ENCODE measurements around the gene NPHS1. TPM values are rescaled to one million over a fixed set of nuclear protein-coding genes. Genes with fewer than 3 reads are reported as not detected.
A peak's percentile ranks its signal among the peaks of the same experiment; 100 is the strongest.
"Not testable (repeated sequence)": the region's sequence is repeated elsewhere in the genome, so short reads cannot be mapped to it uniquely, and the experiment has no call there.

The NPHS1 gene
- polyA plus RNA-seq, 3 donors, result 145 to 223 (median 223) TPM

DNA sequence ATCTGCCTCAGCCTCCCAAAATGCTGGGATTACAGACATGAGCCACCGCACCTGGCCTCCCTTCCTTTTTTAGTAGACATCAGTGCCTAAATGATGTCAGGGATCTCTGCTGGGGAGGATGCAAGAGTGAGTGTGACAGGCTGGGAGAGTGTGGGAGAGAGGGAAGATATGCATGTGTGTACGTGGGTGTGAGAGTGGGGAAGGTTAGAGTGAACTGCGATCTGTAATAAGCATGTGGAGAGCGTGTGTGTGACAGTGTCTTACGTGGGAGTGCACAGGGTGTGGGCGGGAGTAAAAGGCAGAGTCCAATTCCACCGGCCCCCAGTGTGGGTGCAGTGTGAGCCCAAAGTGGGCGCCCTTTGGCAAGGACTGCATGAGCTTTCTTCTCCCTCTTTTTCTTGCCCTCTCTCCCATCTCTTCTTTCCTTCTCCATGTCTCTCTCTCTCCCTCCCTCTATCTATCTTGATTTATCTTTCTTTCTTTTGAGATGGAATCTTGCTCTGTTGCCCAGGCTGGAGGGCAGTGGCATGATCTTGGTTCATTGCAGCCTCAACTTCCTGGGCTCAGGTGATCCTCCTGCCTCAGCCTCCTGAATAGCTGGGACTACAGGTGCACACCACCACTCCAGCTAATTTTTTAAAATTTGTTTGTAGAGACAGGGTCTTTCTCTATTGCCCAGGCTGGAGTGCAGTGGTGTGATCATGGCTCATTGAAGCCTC, 893 bp upstream of the NPHS1 start:
- DNase-seq, result no peak

DNA sequence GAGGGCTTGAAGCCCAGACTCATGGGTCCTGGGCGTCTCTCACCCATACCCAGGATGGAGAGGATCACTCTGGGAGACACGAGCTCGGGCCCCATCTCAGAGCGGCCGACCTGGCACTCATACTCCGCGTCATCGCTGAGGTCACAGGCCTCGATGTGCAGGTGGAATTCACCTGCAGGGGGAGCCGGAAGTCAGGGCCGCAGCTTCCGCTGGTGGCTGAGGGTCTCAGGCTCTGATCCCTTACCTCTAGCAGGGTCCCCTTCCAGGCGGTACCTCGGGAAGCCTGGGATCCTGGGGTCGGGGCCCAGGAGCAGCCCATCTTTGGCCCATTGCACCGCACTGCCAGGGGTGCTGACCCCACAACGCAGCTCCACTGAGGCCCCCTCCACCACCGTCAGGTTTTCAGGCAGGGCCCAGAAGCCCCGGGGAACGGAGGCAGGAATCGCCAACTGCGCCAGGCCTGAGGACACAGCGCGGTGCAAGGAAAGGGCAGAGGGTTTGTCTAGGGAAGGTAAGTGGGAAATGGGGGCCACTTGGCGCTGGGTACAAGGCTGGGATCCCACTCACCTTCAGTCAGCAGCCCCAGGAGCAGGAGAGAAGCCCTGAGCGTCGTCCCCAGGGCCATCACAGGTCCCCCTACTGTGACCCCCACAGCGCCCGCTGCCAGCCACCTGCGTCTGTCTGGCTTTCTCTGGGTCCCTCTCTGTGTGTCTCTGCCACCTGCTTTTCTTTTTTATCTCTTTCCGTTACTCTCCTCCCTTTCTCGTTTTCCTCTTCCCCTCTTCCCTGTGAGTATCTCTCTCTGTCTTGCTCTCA, 883 bp downstream of the NPHS1 start:
- no peak for DNase-seq

DNA sequence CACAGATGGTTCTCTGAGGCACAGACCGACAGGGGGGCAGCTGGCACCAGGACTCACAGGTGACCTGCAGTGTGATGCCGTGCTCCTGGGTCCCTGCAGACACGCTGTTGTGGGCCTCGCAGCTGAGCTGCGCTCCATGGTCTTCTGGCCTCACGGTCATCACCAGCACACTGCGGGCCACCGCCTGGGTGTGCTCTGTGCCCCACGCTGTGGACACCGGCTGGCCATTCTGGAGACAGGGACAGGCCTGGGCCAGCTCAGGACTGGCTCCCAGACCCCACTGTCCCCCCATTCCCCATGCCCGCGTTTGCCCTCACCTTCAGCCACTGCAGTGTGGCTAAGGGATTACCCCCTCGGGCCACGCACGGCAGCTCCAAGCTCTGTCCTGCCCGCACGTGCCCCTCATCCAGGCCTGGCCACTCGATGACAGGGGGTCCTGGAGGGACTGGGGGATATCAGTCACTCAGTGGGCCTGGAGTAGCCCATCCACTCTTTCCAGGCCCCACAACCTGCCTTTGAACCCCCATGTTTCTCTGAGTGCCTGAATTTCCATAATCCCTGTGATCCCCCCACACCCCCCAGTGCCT, 3.3 kb downstream of the NPHS1 start:
- no peak for DNase-seq

DNA sequence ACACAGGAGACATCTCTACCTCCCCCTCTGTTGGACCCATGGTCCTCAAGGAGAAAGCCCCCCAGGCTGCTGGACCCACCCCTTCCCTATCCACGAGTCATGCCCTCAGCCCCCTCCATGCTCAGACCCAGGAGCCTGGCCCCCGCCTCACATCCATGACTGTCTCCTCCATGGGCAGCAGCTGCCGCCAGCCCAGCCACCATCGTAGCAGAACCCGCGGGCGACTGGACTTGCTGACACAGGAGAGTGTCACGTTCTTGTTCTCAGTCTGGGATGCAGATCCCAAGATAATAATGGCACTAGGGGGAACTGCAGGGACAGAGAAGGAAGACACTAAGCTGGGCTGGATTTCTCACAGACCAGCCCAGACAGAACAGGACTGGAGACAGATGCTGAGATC, 3.8 kb downstream of the NPHS1 start:
- no peak for DNase-seq

DNA sequence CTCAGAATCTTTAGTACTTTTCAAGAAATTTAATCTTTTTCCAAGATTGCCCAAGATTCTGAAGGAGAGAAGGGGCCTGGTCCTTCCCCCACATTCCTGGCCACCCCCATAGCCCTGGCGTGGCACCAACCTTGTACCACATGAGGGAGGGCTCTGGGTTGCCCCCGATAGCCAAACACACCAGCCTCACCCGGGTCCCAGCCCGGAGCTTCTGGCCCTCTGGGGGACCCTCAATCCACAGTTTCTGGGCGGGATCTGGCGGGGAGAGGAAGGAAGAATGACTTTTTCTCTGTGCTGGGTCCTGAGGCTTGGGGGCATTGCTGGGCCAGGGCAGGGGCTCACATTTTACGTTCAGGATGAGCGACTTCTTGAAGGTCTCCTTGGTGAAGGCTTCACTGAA, 4.4 kb downstream of the NPHS1 start:
- no peak for DNase-seq

DNA sequence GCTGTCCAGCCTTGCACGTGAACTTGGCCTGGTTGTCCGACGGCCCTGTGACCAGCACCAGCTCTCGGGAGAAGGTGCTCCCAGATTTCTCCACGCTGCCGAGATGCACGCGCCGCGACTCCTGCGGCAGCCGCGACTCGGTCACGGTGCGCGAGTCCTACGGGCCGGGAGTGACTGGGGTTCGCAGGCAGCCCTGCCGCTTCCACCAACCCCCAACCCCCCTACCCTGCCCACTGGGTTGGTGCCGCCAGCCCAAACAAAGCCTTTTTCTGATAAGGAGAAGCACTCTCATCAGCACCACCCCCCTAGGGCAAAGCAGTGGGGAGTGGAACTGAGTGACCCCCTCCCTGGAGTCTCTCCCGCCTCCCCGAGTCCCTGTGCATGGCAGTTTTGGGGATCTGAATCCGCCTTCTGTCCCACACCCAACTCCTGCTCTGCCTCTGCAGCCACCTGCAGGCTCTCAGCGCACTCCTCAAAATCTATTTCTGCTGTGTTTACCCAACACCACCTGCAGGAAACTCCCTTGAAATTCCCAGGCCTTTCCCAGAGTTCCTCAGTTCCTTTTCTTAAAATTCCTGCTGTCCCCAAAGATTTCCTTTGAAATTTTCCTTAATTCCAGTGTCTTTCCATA, 6.2 kb downstream of the NPHS1 start:
- DNase-seq, result no peak

DNA sequence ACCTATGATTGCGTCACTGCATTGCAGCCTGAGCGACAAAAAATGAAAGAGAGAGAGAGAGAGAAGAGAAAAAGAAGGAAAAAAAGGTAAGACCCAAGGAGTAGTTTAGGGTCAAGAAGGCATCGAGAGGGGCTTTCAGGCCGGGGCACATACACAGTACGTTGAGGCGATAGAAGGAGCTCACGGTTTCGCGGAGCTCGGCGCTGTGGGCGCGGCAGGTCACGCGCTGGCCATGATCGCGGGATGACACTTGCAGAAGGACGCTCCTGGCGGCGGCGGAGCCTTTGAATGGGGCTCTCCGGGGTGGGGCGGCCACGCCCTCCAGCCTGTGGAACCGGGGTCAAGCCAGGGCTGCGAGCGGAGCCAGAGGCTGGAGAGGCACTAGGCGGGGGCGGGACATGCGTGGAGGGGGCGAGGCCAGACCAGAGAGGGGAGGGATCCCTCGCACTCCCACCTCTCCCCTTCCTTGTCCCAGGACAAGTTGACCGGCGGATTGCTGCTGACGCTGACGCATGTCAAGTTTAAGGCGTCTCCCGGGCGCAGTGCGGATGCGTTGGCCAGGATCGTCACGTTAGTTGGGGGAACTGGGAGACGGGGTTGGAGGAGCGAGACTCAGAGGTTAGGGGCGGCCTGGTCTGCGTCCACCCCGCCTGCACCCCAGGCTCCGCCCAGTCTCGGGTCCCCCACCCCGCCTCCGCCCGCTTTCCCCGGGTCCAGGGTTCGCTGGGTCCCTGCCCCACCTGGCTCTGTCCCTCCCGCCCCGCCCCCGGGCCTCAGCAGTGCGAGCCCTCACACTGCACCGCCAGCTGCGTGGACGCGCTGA, 6.9 kb downstream of the NPHS1 start:
- DNase-seq, result no peak

DNA sequence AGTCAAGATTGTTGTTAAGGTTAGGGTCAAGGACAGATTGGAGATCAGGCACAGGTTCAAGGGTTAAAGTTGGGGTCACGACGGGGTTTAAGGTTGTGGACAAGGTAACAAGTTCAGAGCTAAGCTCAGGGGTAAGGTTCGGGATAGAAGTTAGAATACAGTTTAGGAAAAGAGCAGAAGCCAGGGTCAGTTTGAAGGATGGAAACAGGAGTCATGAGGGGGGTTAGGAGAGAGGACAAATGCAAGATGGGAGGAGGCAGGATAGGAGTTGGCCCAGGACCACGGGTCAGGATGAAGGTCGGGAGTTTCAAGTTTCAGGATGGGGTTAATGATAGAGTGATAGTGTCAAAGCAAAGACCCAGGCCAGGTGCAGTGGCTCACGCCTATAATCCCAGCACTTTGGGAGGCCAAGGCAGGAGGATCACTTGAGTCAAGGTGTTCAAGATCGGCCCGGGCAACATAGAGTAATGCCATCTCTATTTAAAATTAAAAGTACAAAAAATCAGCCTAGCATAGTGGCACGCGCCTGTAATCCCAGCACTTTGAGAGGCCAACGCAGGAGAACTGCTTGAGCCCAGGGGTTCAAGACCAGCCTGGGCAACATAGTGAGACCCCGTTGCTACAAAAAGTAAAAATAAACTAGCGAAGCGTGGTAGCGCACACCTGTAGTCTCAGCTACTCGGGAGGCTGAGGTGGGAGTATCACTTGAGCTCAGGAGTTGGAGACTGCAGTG, 7.7 kb downstream of the NPHS1 start:
- no peak for DNase-seq

DNA sequence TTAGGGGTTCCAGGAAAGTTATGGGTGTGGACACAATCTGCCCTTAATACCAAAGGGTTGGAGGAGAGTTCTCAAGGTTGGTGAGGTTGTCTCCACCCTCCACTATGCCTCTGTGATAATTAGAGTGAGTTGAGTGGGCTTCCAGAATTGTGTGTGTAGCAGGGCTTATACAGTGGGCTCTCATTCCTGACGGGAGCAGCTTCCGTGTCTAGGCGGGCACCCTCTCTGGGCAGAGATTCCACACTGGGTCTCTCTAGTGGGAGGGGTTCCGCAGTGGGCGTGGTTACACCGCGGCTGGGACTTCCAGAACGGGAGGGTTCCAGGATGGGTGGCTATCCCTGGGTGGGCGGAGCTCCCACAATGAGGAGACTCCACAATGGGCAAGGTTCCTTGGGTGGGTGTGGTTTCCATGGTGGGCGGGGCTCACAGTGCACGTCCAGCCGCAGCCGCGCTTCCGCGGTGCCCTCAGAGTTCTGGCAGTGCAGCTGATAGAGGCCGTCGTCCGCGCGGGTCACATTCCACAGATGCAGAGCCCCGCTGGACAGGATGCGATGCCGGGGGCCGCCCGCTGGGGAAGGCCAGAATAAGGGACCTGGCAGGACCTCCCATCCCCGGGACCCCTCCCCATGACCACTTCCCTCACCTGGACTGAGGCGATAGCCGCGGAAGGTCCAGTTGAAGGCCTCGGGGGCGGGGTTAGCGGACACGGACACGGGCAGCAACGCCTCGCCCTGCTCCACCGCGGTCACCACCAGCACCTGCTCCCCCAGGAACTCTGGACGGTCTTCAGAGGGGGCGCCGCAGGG, 8.4 kb downstream of the NPHS1 start:
- no peak for DNase-seq

DNA sequence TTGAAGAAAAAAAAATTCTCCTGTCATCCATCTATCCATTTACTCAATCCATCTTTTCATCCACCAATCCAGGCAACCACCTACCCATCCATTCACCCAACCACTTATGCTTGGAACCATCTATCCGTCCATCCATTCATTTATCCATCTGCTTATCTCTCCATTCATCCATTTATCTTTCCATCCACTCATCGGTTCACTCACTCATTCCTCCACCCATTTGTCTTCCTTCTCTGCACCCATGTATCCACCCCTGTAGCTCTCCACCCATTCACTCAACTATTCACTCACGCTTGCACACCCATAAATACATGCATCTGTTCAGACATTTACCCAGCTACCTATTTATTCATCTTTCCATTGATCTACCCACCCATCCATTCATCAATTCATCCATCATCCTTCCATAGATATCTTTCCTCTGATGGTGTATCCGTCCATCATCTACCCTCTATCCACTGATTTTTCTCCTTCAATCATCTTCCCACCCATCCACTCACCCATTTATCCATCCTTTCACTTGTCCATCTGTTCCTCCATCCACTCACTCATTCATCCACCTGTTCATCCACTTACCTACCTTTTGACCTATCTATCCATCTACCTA, 9.5 kb downstream of the NPHS1 start:
- no peak for DNase-seq

DNA sequence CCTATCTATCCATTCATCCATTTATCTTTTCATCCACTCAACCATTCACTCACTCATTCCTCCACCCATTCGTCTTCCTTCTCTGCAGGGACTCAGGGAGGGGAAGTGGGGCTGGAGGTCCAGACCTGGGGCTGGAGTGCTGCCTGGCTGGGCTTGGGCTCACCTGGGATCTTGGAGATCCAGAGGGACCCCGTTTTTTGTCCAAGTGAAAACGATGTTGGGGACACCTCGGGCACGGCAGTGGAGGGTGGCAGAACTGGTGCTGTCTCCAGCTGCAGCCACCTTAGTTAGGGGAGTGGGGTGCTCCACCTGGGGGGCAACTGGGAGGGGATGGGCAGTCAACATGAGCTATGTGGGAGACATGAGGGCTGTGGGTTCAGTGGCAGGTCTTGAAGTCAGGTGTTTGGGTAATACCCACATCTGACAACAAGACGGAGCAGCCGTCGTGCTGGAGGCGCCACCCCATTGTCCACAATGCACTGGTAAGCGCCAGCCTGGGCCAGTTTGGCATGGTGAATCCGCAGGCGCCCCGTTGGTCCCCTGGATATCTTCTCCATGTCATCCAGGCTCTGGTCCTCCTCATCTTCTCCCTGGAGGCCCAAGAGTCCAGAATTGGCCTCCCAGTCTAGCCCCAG, 10.2 kb downstream of the NPHS1 start:
- DNase-seq, result no peak

DNA sequence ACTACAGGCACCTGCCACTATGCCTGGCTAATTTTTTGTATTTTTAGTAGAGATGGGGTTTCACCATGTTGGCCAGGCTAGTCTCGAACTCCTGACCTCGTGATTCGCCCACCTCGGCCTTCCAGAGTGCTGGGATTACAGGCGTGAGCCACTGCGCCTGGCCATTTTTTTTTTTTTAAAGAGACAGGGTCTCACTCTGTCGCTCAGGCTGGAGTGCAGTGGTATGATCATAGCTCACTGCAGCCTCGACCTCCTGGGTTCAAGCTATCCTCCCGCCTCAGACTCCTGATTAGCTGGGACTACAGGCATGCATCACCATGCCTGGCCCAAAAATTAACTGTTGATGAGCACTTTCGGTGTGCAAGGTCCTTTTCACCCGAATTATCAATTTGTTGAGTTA, 16.2 kb downstream of the NPHS1 start:
- DNase-seq, result not testable (repeated sequence)

DNA sequence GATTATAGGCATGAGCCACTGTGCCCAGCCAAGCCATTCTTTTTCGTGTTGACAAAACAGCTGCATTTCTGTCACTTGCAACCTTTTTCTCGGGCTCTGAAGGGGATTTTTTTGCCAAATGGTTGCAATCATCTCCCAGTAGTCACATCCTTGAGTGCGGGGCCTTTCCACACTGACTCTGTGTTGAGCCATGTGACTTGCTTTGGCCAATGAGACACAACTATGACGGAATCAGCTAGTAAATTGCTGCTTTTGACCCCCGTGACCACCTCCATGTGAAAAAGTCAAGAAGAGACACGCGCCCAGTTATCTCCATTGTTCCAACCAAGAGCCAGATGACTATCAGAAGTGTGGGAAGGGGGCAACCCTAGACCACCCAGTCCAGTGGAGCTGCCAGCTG, 18.3 kb downstream of the NPHS1 start:
- no peak for DNase-seq

DNA sequence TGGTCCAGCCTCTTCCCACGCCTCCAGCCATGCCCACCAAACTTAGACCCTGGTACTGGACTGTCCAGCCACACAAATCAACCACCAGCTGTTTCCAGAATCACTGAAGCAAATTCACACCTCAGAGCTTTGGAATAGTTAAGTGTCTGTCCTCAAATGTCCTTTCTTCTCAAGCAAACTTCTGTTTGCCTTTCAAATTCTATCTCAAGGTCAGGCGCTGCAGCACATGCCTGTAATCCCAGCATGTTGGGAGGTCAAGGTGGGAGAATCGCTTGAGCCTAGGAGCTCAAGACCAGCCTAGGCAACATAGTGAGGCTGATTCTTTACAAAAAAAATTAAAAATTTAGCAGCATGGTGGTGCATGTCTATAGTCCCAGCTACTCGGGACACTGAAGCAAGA, 20.2 kb downstream of the NPHS1 start:
- no peak for DNase-seq

DNA sequence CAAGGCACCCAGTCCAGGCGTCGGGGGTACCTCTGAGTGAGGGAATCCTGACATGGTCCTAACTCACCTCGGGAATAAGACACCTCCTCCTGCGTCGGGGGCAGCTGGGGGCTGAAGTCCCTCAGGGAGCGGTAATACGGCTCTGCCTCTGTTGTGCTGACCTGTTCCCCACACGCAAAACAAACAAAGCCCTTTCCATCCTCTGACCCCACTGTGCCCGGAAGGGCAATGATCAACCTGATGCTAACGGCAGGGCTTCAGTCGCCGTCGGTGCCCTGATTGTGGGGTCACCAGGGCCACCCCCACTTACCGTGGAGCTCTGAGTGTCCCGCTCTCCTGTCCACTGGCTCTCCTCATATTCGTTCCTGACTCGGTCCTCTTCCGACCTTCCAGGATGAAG, 21.3 kb downstream of the NPHS1 start:
- no peak for DNase-seq

DNA sequence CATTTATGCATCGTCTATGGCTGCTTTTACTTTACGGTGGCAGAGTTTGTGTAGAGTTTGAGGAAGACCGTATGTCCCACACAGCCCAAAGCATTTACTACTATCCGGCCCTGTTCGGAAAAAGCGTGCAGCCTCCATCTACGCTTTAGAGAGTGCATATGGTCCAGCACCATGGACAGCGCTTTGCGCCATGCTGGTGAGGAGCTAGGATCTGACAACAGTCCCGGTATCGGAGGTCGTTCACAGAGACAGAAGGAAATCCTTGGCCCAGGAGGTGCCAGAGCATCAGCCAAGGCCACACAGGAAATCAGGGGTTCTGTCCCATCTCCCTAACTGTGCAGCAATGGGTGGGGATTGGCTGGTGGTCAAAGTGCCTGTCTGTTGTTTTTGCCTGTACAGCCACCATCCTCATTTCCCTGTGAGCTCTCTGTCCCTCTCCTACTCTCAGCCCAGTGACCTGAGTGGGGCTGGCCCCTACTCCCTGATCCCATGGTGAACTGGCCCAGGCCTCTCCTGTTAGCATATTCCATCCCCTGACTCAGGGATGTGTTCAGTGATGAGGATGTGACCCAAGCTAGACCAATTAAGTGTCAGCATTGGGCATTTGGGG, 23.5 kb downstream of the NPHS1 start:
- DNase-seq, result peak; percentile 87

DNA sequence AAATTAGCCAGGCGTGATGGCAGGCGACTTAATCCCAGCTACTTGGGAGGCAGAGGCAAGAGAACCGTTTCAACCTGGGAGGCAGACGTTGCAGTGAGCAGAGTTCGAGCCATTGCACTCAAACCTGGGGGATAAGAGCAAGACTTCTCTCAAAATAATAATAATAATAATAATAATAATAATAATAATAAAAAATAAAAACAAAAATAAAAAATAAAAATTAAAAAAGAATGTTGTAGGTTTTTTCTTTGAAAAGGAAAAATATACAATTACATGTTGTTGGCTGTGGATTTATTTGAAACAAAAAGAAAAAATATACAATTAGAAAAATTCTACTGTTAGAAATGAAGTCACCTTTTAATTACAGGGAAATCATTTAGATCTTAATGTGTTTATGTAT, 28.2 kb downstream of the NPHS1 start:
- no peak for DNase-seq

DNA sequence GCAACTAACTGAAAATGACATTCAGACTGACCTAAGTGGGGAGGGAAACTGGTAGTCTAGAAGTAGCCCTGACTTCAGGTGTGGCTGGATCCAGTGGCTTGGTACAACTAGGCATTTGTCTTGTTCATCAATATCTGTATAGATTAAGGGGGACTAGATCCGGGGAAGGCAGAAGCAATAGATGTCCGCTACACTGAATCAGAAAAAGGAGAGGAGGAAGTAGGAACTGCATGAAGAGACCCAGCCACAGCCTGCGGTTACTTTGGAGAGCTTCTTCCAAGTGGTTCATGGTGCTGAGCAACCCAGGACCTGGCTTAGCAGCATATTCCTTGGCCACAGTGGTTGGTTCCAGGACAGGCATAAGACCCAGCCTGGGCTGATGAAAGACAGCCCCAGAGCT, 29.7 kb downstream of the NPHS1 start:
- DNase-seq, result no peak

DNA sequence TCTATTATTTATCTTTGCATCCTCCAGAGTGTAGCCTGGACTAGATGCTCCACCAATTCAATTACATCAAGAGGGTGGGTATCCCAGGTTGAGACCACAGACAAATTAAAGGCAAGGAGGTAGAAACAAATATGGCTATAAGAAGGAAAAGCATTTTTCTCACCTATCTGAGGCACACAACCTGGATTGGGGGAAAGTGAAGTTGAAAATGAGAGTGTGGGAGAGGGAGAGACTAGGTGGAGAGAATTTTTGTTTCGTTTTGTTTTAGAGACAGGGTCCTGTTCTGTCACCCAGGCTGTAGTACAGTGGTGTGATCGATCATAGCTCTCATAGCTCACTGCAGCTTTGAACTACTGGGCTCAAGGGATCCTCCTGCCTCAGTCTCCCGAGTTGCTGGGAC, 33.9 kb downstream of the NPHS1 start:
- no peak for DNase-seq

All from renal pelvis (tissue), 4 donors.